ENCODE data around the gene CDKN2C. TPM values are rescaled to one million over a fixed set of nuclear protein-coding genes. Genes with fewer than 3 reads are reported as not detected.
"Not testable (repeated sequence)": the region's sequence is repeated elsewhere in the genome, so short reads cannot be mapped to it uniquely, and the experiment has no call there.

Gene CDKN2C
- total and polyA plus RNA-seq, 5 donors from 2014 or later: 11.8 to 26.2 (median 16.9) TPM

DNA sequence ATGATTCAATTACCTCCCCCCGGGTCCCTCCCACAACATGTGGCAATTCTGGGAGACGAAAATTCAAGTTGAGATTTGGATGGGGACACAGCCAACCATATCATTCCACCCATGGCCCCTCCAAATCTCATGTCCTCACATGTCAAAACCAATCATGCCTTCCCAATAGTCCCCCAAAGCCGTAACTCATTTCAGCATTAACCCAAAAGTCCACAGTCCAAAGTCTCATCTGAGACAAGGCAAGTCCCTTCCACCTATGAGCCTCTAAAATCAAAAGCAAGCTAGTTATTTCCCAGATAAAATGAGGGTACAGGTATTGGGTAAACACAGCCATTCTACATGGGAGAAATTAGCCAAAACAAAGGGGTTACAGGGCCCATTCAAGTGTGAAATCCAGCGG is 38.0 kb upstream of the CDKN2C start:
- not testable (repeated sequence) for H3K36me3 Mint-ChIP-seq
- peak overlapping the region in 1 of 3 donors; percentile 49 for H3K27ac Mint-ChIP-seq

DNA sequence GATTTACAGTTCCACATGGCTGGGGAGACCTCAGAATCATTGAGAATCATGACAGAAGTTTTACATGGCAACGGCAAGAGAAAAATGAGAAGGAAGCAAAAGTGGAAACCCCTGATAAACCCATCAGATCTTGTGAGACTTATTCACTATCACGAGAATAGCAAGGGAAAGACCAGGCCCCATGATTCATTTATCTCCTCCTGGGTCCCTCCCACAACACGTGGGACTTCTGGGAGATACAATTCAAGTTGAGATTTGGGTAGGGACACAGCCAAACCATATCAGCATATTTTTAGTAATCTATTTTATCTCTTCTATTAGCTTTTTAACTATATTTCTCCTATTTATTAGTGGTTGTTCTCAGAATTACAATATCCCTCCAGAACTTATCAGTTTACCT is 36.3 kb upstream of the CDKN2C start:
- DNase-seq; H3K27ac ChIP-seq (ENCODE audit: insufficient read depth, low read length, poor library complexity, severe bottlenecking); H3K4me3 Mint-ChIP-seq; H3K36me3 ChIP-seq (ENCODE audit: control insufficient read depth, insufficient read depth, low read length); H3K27me3 Mint-ChIP-seq; H3K4me1 ChIP-seq (ENCODE audit: control insufficient read depth, insufficient read depth, low read length, poor library complexity, severe bottlenecking); H3K36me3 Mint-ChIP-seq; H3K9me3 Mint-ChIP-seq; ATAC-seq (ENCODE audit: low read depth in 2 of 2); H3K27me3 ChIP-seq (ENCODE audit: control insufficient read depth, insufficient read depth, low read length); H3K4me3 ChIP-seq (ENCODE audit: low read depth, low read length); H3K27ac Mint-ChIP-seq; H3K9me3 ChIP-seq (ENCODE audit: control insufficient read depth in 2 of 2, low read length in 2 of 2): not testable (repeated sequence)
- peaks cover 23 to 54% (median 48%) of the 10 kb centered on the region in 4 donors for H3K4me1 Mint-ChIP-seq

More for the DNA sequence above, 38.0 kb upstream of the CDKN2C start:
- DNase-seq; ATAC-seq (ENCODE audit: low read depth in 2 of 2); H3K27me3 ChIP-seq (ENCODE audit: control insufficient read depth, insufficient read depth, low read length); H3K27me3 Mint-ChIP-seq; H3K4me3 ChIP-seq (ENCODE audit: low read depth, low read length); H3K9me3 Mint-ChIP-seq; H3K4me1 ChIP-seq (ENCODE audit: control insufficient read depth, insufficient read depth, low read length, poor library complexity, severe bottlenecking); H3K27ac ChIP-seq (ENCODE audit: insufficient read depth, low read length, poor library complexity, severe bottlenecking); H3K9me3 ChIP-seq (ENCODE audit: control insufficient read depth in 2 of 2, low read length in 2 of 2); H3K4me3 Mint-ChIP-seq; H3K36me3 ChIP-seq (ENCODE audit: control insufficient read depth, insufficient read depth, low read length): not testable (repeated sequence)
- peaks cover 23 to 40% (median 38%) of the 10 kb centered on the region in 4 donors for H3K4me1 Mint-ChIP-seq

GRCh38 chr1:50934838-50935237 is 35.2 kb upstream of the CDKN2C start:
- Histone ChIP-seq H3K4me1 (ENCODE audit: control insufficient read depth, insufficient read depth, low read length, poor library complexity, severe bottlenecking) (peaks cover 5% of the 10 kb centered on the region), H3K27me3 (ENCODE audit: control insufficient read depth, insufficient read depth, low read length) (no peaks in the 10 kb centered on the region), H3K4me3 (ENCODE audit: low read depth, low read length) (no peak overlapping the region), H3K27ac (ENCODE audit: insufficient read depth, low read length, poor library complexity, severe bottlenecking) (no peak overlapping the region), H3K36me3 (ENCODE audit: control insufficient read depth, insufficient read depth, low read length) (no peaks in the 10 kb centered on the region), H3K9me3 (ENCODE audit: control insufficient read depth in 2 of 2, low read length in 2 of 2) (no peaks in the 10 kb centered on the region)
- H3K9me3 Mint-ChIP-seq: no peaks in the 10 kb centered on the region
- H3K27ac Mint-ChIP-seq: no peak overlapping the region
- H3K27me3 Mint-ChIP-seq: no peaks in the 10 kb centered on the region
- DNase-seq (no peak), ATAC-seq (ENCODE audit: low read depth in 2 of 2) (no peak)
- peaks cover 17 to 47% (median 47%) of the 10 kb centered on the region in 4 donors for H3K4me1 Mint-ChIP-seq
- H3K36me3 Mint-ChIP-seq: peaks cover 5% of the 10 kb centered on the region
- H3K4me3 Mint-ChIP-seq: no peak overlapping the region

- not testable (repeated sequence) for H3K36me3 ChIP-seq (ENCODE audit: control insufficient read depth, insufficient read depth, low read length); H3K4me3 Mint-ChIP-seq; H3K4me3 ChIP-seq (ENCODE audit: low read depth, low read length); H3K9me3 ChIP-seq (ENCODE audit: control insufficient read depth in 2 of 2, low read length in 2 of 2); H3K27me3 ChIP-seq (ENCODE audit: control insufficient read depth, insufficient read depth, low read length); ATAC-seq (ENCODE audit: low read depth in 2 of 2); H3K27ac ChIP-seq (ENCODE audit: insufficient read depth, low read length, poor library complexity, severe bottlenecking); DNase-seq; H3K27me3 Mint-ChIP-seq; H3K36me3 Mint-ChIP-seq; H3K9me3 Mint-ChIP-seq; H3K4me1 ChIP-seq (ENCODE audit: control insufficient read depth, insufficient read depth, low read length, poor library complexity, severe bottlenecking)
- peaks cover 17 to 44% (median 43%) of the 10 kb centered on the region in 4 donors for H3K4me1 Mint-ChIP-seq
- peak overlapping the region in 1 of 3 donors; percentile 10 for H3K27ac Mint-ChIP-seq
Observed at GRCh38 chr1:50935276-50935675, 34.8 kb upstream of the CDKN2C start.

DNA sequence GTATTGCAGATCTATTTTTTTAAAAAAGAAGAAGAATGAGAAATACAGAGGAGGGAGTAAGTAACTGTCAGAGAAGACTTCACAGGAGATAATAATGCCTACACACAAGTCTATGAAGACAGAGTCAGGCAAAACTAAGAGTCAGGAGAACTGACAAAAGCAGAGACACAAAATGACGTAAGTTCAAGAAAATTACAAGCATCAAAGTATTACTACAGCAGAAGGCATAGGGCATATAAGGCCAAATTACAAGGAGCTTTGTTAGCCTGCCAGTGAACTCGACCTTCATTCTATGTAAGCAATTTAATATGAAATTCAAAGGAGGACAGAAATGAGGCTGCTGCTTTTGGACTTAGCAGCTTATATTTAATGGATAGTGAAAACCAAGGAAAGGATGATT is 33.7 kb upstream of the CDKN2C start:
- H3K4me3 ChIP-seq (ENCODE audit: low read depth, low read length): no peak overlapping the region
- Mint-ChIP-seq H3K9me3 (no peaks in the 10 kb centered on the region), H3K4me3 (peak overlapping the region in 1 of 4 donors; percentile 6), H3K4me1 (peaks cover 12 to 43% (median 38%) of the 10 kb centered on the region in 4 donors), H3K27me3 (no peaks in the 10 kb centered on the region), H3K36me3 (peaks cover 5% of the 10 kb centered on the region), H3K27ac (peak overlapping the region in 2 of 3 donors; percentile 8 to 10)
- no peak overlapping the region for H3K27ac ChIP-seq (ENCODE audit: insufficient read depth, low read length, poor library complexity, severe bottlenecking)
- ATAC-seq (ENCODE audit: low read depth in 2 of 2) (no peak), DNase-seq (no peak)
- no peaks in the 10 kb centered on the region for H3K9me3 ChIP-seq (ENCODE audit: control insufficient read depth in 2 of 2, low read length in 2 of 2)
- H3K4me1 ChIP-seq (ENCODE audit: control insufficient read depth, insufficient read depth, low read length, poor library complexity, severe bottlenecking): peaks cover 5% of the 10 kb centered on the region
- no peaks in the 10 kb centered on the region for H3K36me3 ChIP-seq (ENCODE audit: control insufficient read depth, insufficient read depth, low read length)
- H3K27me3 ChIP-seq (ENCODE audit: control insufficient read depth, insufficient read depth, low read length): no peaks in the 10 kb centered on the region

- DNase-seq (no peak), ATAC-seq (ENCODE audit: low read depth in 2 of 2) (no peak)
- Histone ChIP-seq H3K36me3 (ENCODE audit: control insufficient read depth, insufficient read depth, low read length) (no peaks in the 10 kb centered on the region), H3K27ac (ENCODE audit: insufficient read depth, low read length, poor library complexity, severe bottlenecking) (no peak overlapping the region), H3K27me3 (ENCODE audit: control insufficient read depth, insufficient read depth, low read length) (no peaks in the 10 kb centered on the region), H3K4me1 (ENCODE audit: control insufficient read depth, insufficient read depth, low read length, poor library complexity, severe bottlenecking) (peaks cover 5% of the 10 kb centered on the region), H3K4me3 (ENCODE audit: low read depth, low read length) (no peak overlapping the region), H3K9me3 (ENCODE audit: control insufficient read depth in 2 of 2, low read length in 2 of 2) (no peaks in the 10 kb centered on the region)
- Mint-ChIP-seq H3K36me3 (peaks cover 15% of the 10 kb centered on the region), H3K4me1 (peaks cover 22 to 65% (median 45%) of the 10 kb centered on the region in 4 donors), H3K27ac (no peak overlapping the region), H3K27me3 (no peaks in the 10 kb centered on the region), H3K9me3 (no peaks in the 10 kb centered on the region), H3K4me3 (no peak overlapping the region)
Observed at GRCh38 chr1:50940291-50940690, 29.8 kb upstream of the CDKN2C start.

DNA sequence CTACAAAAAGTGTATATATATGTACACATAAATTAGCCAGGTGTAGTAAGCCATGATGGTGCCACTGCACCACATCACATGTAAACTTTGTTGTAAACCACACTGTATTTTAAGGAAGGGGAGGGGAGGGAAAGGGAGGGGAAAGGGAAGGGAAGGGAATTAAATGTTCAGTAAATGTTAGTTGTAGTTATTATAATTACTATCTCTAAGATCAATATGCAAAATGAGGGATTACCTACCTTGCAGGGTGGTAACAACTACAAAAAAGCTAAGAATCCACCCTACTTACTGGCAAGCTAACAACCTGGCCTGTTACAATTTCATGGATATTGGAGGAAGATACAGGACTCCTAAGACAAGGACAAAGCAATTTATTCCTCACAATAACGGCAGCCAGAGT is 27.7 kb upstream of the CDKN2C start:
- Histone ChIP-seq H3K27me3 (ENCODE audit: control insufficient read depth, insufficient read depth, low read length) (no peaks in the 10 kb centered on the region), H3K4me1 (ENCODE audit: control insufficient read depth, insufficient read depth, low read length, poor library complexity, severe bottlenecking) (no peaks in the 10 kb centered on the region), H3K36me3 (ENCODE audit: control insufficient read depth, insufficient read depth, low read length) (no peaks in the 10 kb centered on the region), H3K4me3 (ENCODE audit: low read depth, low read length) (no peak overlapping the region), H3K9me3 (ENCODE audit: control insufficient read depth in 2 of 2, low read length in 2 of 2) (no peaks in the 10 kb centered on the region), H3K27ac (ENCODE audit: insufficient read depth, low read length, poor library complexity, severe bottlenecking) (no peak overlapping the region)
- peaks cover 18 to 71% (median 44%) of the 10 kb centered on the region in 4 donors for H3K4me1 Mint-ChIP-seq
- ATAC-seq (ENCODE audit: low read depth in 2 of 2) (no peak), DNase-seq (no peak)
- peak overlapping the region in 1 of 3 donors; percentile 79 for H3K27ac Mint-ChIP-seq
- no peaks in the 10 kb centered on the region for H3K9me3 Mint-ChIP-seq
- peaks cover 24% of the 10 kb centered on the region for H3K36me3 Mint-ChIP-seq
- H3K27me3 Mint-ChIP-seq: no peaks in the 10 kb centered on the region
- no peak overlapping the region for H3K4me3 Mint-ChIP-seq

DNA sequence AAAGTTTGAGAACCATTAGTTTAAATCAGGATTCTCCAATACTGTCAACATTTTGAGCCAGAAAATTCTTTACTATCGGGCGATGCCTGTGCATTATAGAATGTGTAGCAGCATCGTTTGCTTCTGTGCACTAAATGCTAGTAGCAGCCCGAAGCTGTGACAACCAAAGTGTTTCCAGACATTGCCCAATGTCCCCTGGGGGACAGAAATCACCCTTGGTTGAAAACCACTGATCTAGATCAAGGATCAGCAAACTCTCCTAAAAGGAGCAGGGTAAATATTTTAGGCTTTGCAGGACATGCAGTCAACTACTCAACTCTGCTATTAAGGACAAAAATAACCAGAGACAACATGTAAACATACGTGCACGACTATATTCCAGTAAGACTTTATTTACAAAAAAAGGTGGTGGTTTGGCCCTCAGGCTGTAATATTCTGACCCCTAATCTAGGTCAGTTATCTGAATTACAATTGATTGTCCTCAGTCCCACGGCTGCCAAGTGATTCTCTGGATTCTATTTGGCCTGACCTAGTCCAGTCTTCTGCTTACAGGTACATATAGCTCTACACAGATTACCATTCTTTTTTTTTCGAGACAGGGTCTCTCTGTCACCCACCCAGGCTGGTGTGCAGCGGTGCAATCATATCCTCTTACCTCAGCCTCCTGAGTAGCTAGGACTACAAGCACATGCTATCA is 20.6 kb upstream of the CDKN2C start:
- Mint-ChIP-seq H3K36me3 (peaks cover 22% of the 10 kb centered on the region), H3K4me3 (no peak overlapping the region), H3K9me3 (no peaks in the 10 kb centered on the region), H3K4me1 (peaks cover 26 to 65% (median 47%) of the 10 kb centered on the region in 4 donors), H3K27me3 (no peaks in the 10 kb centered on the region), H3K27ac (no peak overlapping the region)
- no peaks in the 10 kb centered on the region for H3K9me3 ChIP-seq (ENCODE audit: control insufficient read depth in 2 of 2, low read length in 2 of 2)
- H3K27ac ChIP-seq (ENCODE audit: insufficient read depth, low read length, poor library complexity, severe bottlenecking): no peak overlapping the region
- DNase-seq (no peak), ATAC-seq (ENCODE audit: low read depth in 2 of 2) (no peak)
- H3K36me3 ChIP-seq (ENCODE audit: control insufficient read depth, insufficient read depth, low read length): no peaks in the 10 kb centered on the region
- no peak overlapping the region for H3K4me3 ChIP-seq (ENCODE audit: low read depth, low read length)
- no peaks in the 10 kb centered on the region for H3K4me1 ChIP-seq (ENCODE audit: control insufficient read depth, insufficient read depth, low read length, poor library complexity, severe bottlenecking)
- H3K27me3 ChIP-seq (ENCODE audit: control insufficient read depth, insufficient read depth, low read length): no peaks in the 10 kb centered on the region
